Gastroesophageal sphincter (tissue), 4 donors: Measurements from ENCODE around the gene SDHA. TPM values are rescaled to one million over a fixed set of nuclear protein-coding genes. Genes with fewer than 3 reads are reported as not detected.
"Not testable (repeated sequence)": the region's sequence is repeated elsewhere in the genome, so short reads cannot be mapped to it uniquely, and the experiment has no call there.

Experiments
- ATAC-seq: fragments of 150-250 bp; one replicate; pipeline ENCODE4 v1.9.1; 2016; ENCODE audit warnings: mild to moderate bottlenecking, moderate library complexity
- H3K27ac ChIP-seq, 4 donors: fragments of 200-600 bp; sonication (generic) in 3 of 4; 1 replicate in 3 of 4; 2 replicates in 1 of 4; pipeline ENCODE4 v1.5.1; 2016 to 2019
- H3K27me3 ChIP-seq: fragments of 200-600 bp; sonication (generic); one replicate; pipeline ENCODE4 v1.5.1; 2019
- H3K36me3 ChIP-seq, 2 donors: fragments of 200-600 bp; sonication (generic); one replicate each; pipeline ENCODE4 v1.5.1; 2019; ENCODE audit warnings: control low read depth in 1 of 2
- H3K4me1 ChIP-seq, 3 donors: fragments of 200-600 bp; sonication (generic); 1 replicate in 2 of 3; 2 replicates in 1 of 3; pipeline ENCODE4 v1.5.1; 2016 to 2019; ENCODE audit warnings: control low read depth in 2 of 3
- H3K4me3 ChIP-seq, 2 donors: fragments of 200-600 bp; sonication (generic); one replicate each; pipeline ENCODE4 v1.5.1; 2019; ENCODE audit warnings: mild to moderate bottlenecking in 1 of 2, moderate library complexity in 1 of 2
- H3K9me3 ChIP-seq, 3 donors: fragments of 200-600 bp; sonication (generic); one replicate each; pipeline ENCODE4 v1.5.1; 2017 to 2019; ENCODE audit warnings: control low read depth in 2 of 3
- CTCF ChIP-seq, 4 experiments: fragments of 200-600 bp in 2 of 4; fragments of 450-650 bp in 2 of 4; sonication (generic) in 1 of 4; IDR thresholded peaks; one replicate each; pipeline ENCODE4 v1.5.1; 2017 to 2019; ENCODE audit warnings: antibody characterized with exemption in 4 of 4, mild to moderate bottlenecking in 2 of 4, moderate library complexity in 2 of 4
- EP300 ChIP-seq: sonication (generic); formaldehyde crosslinking; IDR thresholded peaks from one replicate; pipeline ENCODE4 v1.6.1; 2017; ENCODE audit warnings: antibody characterized with exemption, mild to moderate bottlenecking
- POLR2A ChIP-seq, 2 donors: fragments of 450-650 bp; IDR thresholded peaks; one replicate each; pipeline ENCODE4 v1.6.1; 2017; ENCODE audit warnings: antibody characterized with exemption in 2 of 2, mild to moderate bottlenecking in 2 of 2, moderate library complexity in 1 of 2
- POLR2AphosphoS5 ChIP-seq: sonication (generic); formaldehyde crosslinking; IDR thresholded peaks from one replicate; pipeline ENCODE4 v1.6.1; 2017; ENCODE audit warnings: antibody characterized with exemption
- WGBS, 2 donors: methylation state at CpG; one replicate each; pipeline ENCODE4 v1.1.5; 2018; ENCODE audit warnings: low coverage in 1 of 2; 5-methylcytosine and 5-hydroxymethylcytosine counted together
- total RNA-seq, 4 donors: library from RNA; depleted of rRNA; stranded (reverse); fragments of >200 nt; gene quantifications; one replicate each; pipeline ENCODE4 v1.1.0, GENCODE V29; 2016

Gene SDHA
- total RNA-seq, 4 donors from 2014 or later: 85.8 to 149 (median 110) TPM

- Histone ChIP-seq H3K27ac (no peak overlapping the region), H3K36me3 (peaks cover 0 to 39% of the 10 kb centered on the region in 2 donors), H3K4me1 (peaks cover 0 to 13% (median 0%) of the 10 kb centered on the region in 3 donors), H3K27me3 (no peaks in the 10 kb centered on the region), H3K4me3 (no peak overlapping the region), H3K9me3 (no peaks in the 10 kb centered on the region)
- 50% methylated on average over 2 of the region's 14 CpGs; no CpG with 5 or more reads in 1 of the 2 donors for WGBS, 2 donors
- no peak for ATAC-seq
- no peak for TF ChIP-seq CTCF (IDR thresholded peaks at IDR 0.05)
- no peak for TF ChIP-seq POLR2A (IDR thresholded peaks at IDR 0.05)
- TF ChIP-seq POLR2AphosphoS5: no peak
- TF ChIP-seq EP300: no peak
These were observed 68.0 kb downstream of the SDHA start for GRCh38 chr5:285991-286557.

GRCh38 chr5:290200-290599, 72.1 kb downstream of the SDHA start:
- WGBS, 2 donors: 84% methylated on average over 7 of the region's 13 CpGs; no CpG with 5 or more reads in 1 of the 2 donors
- H3K27ac ChIP-seq, H3K27me3 ChIP-seq, H3K4me3 ChIP-seq, H3K9me3 ChIP-seq, ATAC-seq: not testable (repeated sequence)
- Histone ChIP-seq H3K4me1 (peaks cover 0 to 13% (median 0%) of the 10 kb centered on the region in 3 donors), H3K36me3 (peaks cover 0 to 29% of the 10 kb centered on the region in 2 donors)

- H3K27ac ChIP-seq, H3K9me3 ChIP-seq, H3K4me3 ChIP-seq, ATAC-seq, H3K27me3 ChIP-seq: not testable (repeated sequence)
- WGBS, 2 donors: 93 to 98% methylated on average over 5 to 10 of the region's 10 CpGs
- peaks cover 0 to 13% (median 0%) of the 10 kb centered on the region in 3 donors for H3K4me1 ChIP-seq
- H3K36me3 ChIP-seq: peaks cover 0 to 18% of the 10 kb centered on the region in 2 donors
These were observed 73.2 kb downstream of the SDHA start for GRCh38 chr5:291345-291744.

- not testable (repeated sequence) for ATAC-seq, H3K4me3 ChIP-seq, H3K27me3 ChIP-seq, H3K4me1 ChIP-seq, H3K27ac ChIP-seq, H3K9me3 ChIP-seq
- WGBS, 2 donors: 80 to 96% methylated on average over 1 to 7 of the region's 17 CpGs
- peaks cover 0 to 15% of the 10 kb centered on the region in 2 donors for H3K36me3 ChIP-seq
These were observed 76.7 kb downstream of the SDHA start for GRCh38 chr5:294788-295187.

GRCh38 chr5:296207-296606, 78.1 kb downstream of the SDHA start:
- not testable (repeated sequence) for H3K4me3 ChIP-seq, H3K27me3 ChIP-seq, H3K4me1 ChIP-seq, H3K9me3 ChIP-seq, H3K27ac ChIP-seq, ATAC-seq
- H3K36me3 ChIP-seq: peaks cover 0 to 15% of the 10 kb centered on the region in 2 donors
- 100% methylated on average over 1 to 2 of the region's 10 CpGs for WGBS, 2 donors

- H3K4me1 ChIP-seq, H3K27me3 ChIP-seq, H3K27ac ChIP-seq, H3K9me3 ChIP-seq, H3K4me3 ChIP-seq, ATAC-seq: not testable (repeated sequence)
- 70 to 100% methylated on average over 4 to 7 of the region's 16 CpGs for WGBS, 2 donors
- peaks cover 0 to 15% of the 10 kb centered on the region in 2 donors for H3K36me3 ChIP-seq
These were observed 78.8 kb downstream of the SDHA start for GRCh38 chr5:296954-297353.

DNA sequence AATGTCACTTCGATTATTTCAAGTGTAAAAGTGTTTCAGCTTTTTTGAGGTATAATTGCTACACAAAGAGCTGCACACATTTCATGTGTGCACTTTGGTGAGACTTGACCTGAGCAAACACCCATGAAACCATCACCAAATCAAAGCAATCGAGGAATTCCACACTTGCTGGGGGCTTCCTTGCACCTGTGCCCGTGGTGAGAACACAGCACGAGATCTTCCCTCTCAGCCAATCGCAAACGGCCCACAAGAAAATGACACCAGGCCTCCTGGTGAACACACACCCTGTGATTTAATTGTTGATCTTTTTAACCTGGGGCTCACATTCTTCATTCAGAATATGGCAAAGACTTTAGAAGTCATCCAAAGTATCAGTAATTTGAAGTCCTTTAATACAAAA, 79.3 kb downstream of the SDHA start:
- WGBS, 2 donors: 71% methylated on average over 4 to 5 of the region's 6 CpGs
- not testable (repeated sequence) for H3K4me3 ChIP-seq, ATAC-seq, H3K4me1 ChIP-seq, H3K27ac ChIP-seq, H3K27me3 ChIP-seq, H3K9me3 ChIP-seq
- H3K36me3 ChIP-seq: peaks cover 0 to 15% of the 10 kb centered on the region in 2 donors

DNA sequence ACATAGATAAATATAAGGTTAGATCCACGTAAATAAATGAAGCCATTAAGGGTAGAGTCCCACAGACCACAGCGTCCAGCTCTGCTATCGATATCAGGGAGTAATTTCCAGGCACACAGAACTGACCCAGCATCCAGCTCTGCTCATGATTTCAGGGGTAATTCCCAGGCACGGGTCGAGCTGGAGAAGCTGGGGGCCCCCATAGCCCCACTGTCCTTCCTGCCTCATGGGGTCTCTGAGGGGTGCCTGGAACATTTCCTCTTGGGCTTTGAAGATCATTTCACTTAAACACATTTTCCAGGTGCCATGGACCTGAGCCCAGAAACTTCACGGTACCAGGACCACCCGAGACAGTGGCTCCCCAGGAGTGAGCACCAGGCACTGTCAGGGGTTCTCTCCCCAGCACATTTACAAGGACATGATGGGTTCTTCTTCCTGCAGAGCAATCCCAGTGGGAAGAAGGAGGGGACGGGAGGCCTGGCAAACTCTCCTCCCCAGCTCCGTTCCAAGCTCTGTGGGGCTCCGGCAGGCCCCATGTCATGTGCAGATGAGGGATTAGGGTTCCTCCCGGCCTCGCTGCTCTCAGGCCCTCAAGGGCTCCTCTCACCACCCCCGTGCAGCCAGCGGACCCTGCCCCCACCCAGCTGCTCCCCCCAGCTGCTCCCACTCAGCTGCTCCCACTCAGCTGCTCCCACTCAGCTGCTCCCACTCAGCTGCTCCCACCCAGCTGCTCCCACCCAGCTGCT, 80.0 kb downstream of the SDHA start:
- H3K9me3 ChIP-seq, ATAC-seq, H3K4me3 ChIP-seq, H3K4me1 ChIP-seq, H3K27me3 ChIP-seq, H3K27ac ChIP-seq: not testable (repeated sequence)
- 62% methylated on average over 9 of the region's 14 CpGs; no CpG with 5 or more reads in 1 of the 2 donors for WGBS, 2 donors
- H3K36me3 ChIP-seq: peaks cover 0 to 10% of the 10 kb centered on the region in 2 donors
